Thyroid gland (tissue), 4 donors: ENCODE data around the gene SLC25A4. TPM values are rescaled to one million over a fixed set of nuclear protein-coding genes. Genes with fewer than 3 reads are reported as not detected.

Experiments
- DNase-seq, 2 donors: peaks; one replicate each; pipeline ENCODE4 v3.0.0-alpha.2; 2019
- H3K27ac ChIP-seq, 3 donors: fragments of 200-600 bp; sonication (generic); 1 replicate in 2 of 3; 2 replicates in 1 of 3; pipeline ENCODE4 v1.5.1; 2016 to 2019; ENCODE audit warnings: mild to moderate bottlenecking in 1 of 3, moderate library complexity in 1 of 3
- H3K27me3 ChIP-seq: fragments of 200-600 bp; sonication (generic); one replicate; pipeline ENCODE4 v1.5.1; 2019
- H3K36me3 ChIP-seq, 2 donors: fragments of 200-600 bp; sonication (generic); one replicate each; pipeline ENCODE4 v1.5.1; 2016 to 2019
- H3K4me1 ChIP-seq, 2 donors: fragments of 200-600 bp; sonication (generic); one replicate each; pipeline ENCODE4 v1.5.1; 2017 to 2019
- H3K4me3 ChIP-seq, 3 donors: fragments of 200-600 bp; sonication (generic); replicated peaks in 1 of 3; 1 replicate in 2 of 3; 2 replicates in 1 of 3; pipeline ENCODE4 v1.5.1; 2016; ENCODE audit warnings: mild to moderate bottlenecking in 1 of 3
- H3K9me3 ChIP-seq: fragments of 200-600 bp; sonication (generic); one replicate; pipeline ENCODE4 v1.5.1; 2017
- POLR2A ChIP-seq, 2 donors: fragments of 450-650 bp; IDR thresholded peaks; one replicate each; pipeline ENCODE4 v1.6.1; 2017; ENCODE audit warnings: antibody characterized with exemption in 2 of 2, mild to moderate bottlenecking in 2 of 2, moderate library complexity in 1 of 2
- WGBS, 2 donors: methylation state at CpG; one replicate each; pipeline ENCODE4 v1.1.5; 2017; 5-methylcytosine and 5-hydroxymethylcytosine counted together
- intact Hi-C: fragments of 100-400 bp; cut with DNase I; formaldehyde crosslinking; loops from one replicate; pipeline ENCODE4 v1.15.1; 2023
- total RNA-seq, 4 donors: library from RNA; depleted of rRNA; stranded (reverse); fragments of >200 nt; gene quantifications; one replicate each; pipeline ENCODE4 v1.2.3, GENCODE V29; 2016
- TF ChIP-seq, protein P1 (sequence below), 6 experiments: fragments of 200-600 bp in 3 of 6; fragments of 450-650 bp in 3 of 6; sonication (generic) in 3 of 6; IDR thresholded peaks; one replicate each; pipeline ENCODE4 v1.5.1; 2016 to 2019; ENCODE audit warnings: antibody characterized with exemption in 6 of 6, mild to moderate bottlenecking in 2 of 6, inconsistent platforms in 1 of 6, moderate library complexity in 1 of 6

Gene SLC25A4
- total RNA-seq, 4 donors from 2014 or later: 26.7 to 56.7 (median 41.8) TPM

- intact Hi-C loops: no loop called here
- Histone ChIP-seq H3K27me3 (no peaks in the 10 kb centered on the region), H3K27ac (peak overlapping the region; percentile 85 to 90 (median 90)), H3K36me3 (no peaks in the 10 kb centered on the region), H3K4me3 (no peak overlapping the region), H3K9me3 (no peaks in the 10 kb centered on the region), H3K4me1 (peaks cover 13 to 15% of the 10 kb centered on the region in 2 donors)
- DNase-seq: peak; percentile 71 to 73
- peak in 1 of 2 donors; percentile 59 for TF ChIP-seq POLR2A (IDR thresholded peaks at IDR 0.05)
- TF ChIP-seq, protein P1, sequence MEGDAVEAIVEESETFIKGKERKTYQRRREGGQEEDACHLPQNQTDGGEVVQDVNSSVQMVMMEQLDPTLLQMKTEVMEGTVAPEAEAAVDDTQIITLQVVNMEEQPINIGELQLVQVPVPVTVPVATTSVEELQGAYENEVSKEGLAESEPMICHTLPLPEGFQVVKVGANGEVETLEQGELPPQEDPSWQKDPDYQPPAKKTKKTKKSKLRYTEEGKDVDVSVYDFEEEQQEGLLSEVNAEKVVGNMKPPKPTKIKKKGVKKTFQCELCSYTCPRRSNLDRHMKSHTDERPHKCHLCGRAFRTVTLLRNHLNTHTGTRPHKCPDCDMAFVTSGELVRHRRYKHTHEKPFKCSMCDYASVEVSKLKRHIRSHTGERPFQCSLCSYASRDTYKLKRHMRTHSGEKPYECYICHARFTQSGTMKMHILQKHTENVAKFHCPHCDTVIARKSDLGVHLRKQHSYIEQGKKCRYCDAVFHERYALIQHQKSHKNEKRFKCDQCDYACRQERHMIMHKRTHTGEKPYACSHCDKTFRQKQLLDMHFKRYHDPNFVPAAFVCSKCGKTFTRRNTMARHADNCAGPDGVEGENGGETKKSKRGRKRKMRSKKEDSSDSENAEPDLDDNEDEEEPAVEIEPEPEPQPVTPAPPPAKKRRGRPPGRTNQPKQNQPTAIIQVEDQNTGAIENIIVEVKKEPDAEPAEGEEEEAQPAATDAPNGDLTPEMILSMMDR (IDR thresholded peaks at IDR 0.05): peak in 1 of 6 experiments; percentile 16
- 46 to 50% methylated on average over 3 of the region's 3 CpGs for WGBS, 2 donors
Observed at GRCh38 chr4:185119927-185120630, 23.0 kb upstream of the SLC25A4 start.

DNA sequence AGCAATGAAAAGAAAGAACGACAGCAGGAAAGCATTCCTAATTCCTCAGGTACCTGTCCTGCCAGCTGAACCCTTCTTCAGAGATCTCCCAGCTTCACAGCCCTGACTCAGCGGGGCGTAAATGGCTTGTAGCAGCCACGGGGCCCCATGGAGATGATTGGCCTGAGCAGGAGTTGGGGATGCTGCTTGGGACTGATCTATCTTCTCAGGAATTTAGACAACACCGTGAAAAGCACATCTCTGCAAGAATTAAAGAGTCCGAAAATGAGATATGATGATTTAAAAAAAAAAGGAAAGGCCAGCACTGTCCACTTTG lies 22.5 kb upstream of the SLC25A4 start:
- 59 to 67% methylated on average over 6 of the region's 6 CpGs for WGBS, 2 donors
- Histone ChIP-seq H3K9me3 (no peaks in the 10 kb centered on the region), H3K4me3 (no peak overlapping the region), H3K4me1 (peaks cover 12 to 14% of the 10 kb centered on the region in 2 donors), H3K36me3 (no peaks in the 10 kb centered on the region), H3K27ac (peak overlapping the region; percentile 85 to 90 (median 90)), H3K27me3 (no peaks in the 10 kb centered on the region)
- DNase-seq: peak; percentile 57 to 68
- TF ChIP-seq, protein P1 (IDR thresholded peaks at IDR 0.05): no peak
- intact Hi-C loops: no loop called here

GRCh38 chr4:185122681-185123345 lies 20.3 kb upstream of the SLC25A4 start:
- intact Hi-C loops: no loop called here
- no peak overlapping the region for H3K4me3 ChIP-seq
- no peak overlapping the region for H3K27ac ChIP-seq
- H3K36me3 ChIP-seq: no peaks in the 10 kb centered on the region
- peaks cover 14 to 16% of the 10 kb centered on the region in 2 donors for H3K4me1 ChIP-seq
- no peaks in the 10 kb centered on the region for H3K27me3 ChIP-seq
- H3K9me3 ChIP-seq: no peaks in the 10 kb centered on the region
- WGBS, 2 donors: 83 to 85% methylated on average over 6 of the region's 6 CpGs
- TF ChIP-seq POLR2A (IDR thresholded peaks at IDR 0.05): no peak
- TF ChIP-seq, protein P1 (IDR thresholded peaks at IDR 0.05): no peak
- DNase-seq: no peak

- Histone ChIP-seq H3K9me3 (no peaks in the 10 kb centered on the region), H3K36me3 (no peaks in the 10 kb centered on the region), H3K4me1 (peaks cover 15 to 20% of the 10 kb centered on the region in 2 donors), H3K4me3 (no peak overlapping the region), H3K27ac (no peak overlapping the region), H3K27me3 (no peaks in the 10 kb centered on the region)
- 72 to 90% methylated on average over 3 of the region's 3 CpGs for WGBS, 2 donors
- TF ChIP-seq, protein P1 (IDR thresholded peaks at IDR 0.05): no peak
- TF ChIP-seq POLR2A (IDR thresholded peaks at IDR 0.05): no peak
- intact Hi-C loops: no loop called here
- no peak for DNase-seq
Observed at GRCh38 chr4:185124006-185124405, 19.1 kb upstream of the SLC25A4 start.
